Smooth muscle cell (in vitro differentiated cells): ENCODE data around the gene SMAP2. TPM values are rescaled to one million over a fixed set of nuclear protein-coding genes. Genes with fewer than 3 reads are reported as not detected.
"Not testable (repeated sequence)": the region's sequence is repeated elsewhere in the genome, so short reads cannot be mapped to it uniquely, and the experiment has no call there.

ENCODE experiments used
- DNase-seq: peaks from one replicate; lab custom pipeline; 2025; ENCODE audit not compliant: unreplicated experiment; lab: John Stamatoyannopoulos, UW
- H2AFZ ChIP-seq: fragments of 200-600 bp; sonication (generic); 2 replicates; pipeline ENCODE4 v1.6.0; 2016; ENCODE audit warnings: antibody characterized with exemption, low read depth, mild to moderate bottlenecking
- H3F3A ChIP-seq: fragments of 200-600 bp; sonication (generic); 2 replicates; pipeline ENCODE4 v1.6.0; 2017; ENCODE audit warnings: antibody characterized with exemption, low read depth
- H3K27ac ChIP-seq: fragments of 200-600 bp; sonication (generic); 2 replicates; pipeline ENCODE4 v1.5.1; 2016; ENCODE audit warnings: low read depth, mild to moderate bottlenecking
- H3K27me3 ChIP-seq: fragments of 200-600 bp; sonication (generic); 2 replicates; pipeline ENCODE4 v1.6.1; 2016; ENCODE audit warnings: low read depth, mild to moderate bottlenecking
- H3K36me3 ChIP-seq: fragments of 200-600 bp; sonication (generic); 2 replicates; pipeline ENCODE4 v1.5.1; 2016; ENCODE audit warnings: low read depth
- H3K4me1 ChIP-seq: fragments of 200-600 bp; sonication (generic); 2 replicates; pipeline ENCODE4 v1.5.1; 2016; ENCODE audit warnings: low read depth
- H3K4me2 ChIP-seq: fragments of 200-600 bp; sonication (generic); 2 replicates; pipeline ENCODE4 v1.6.0; 2016; ENCODE audit warnings: mild to moderate bottlenecking
- H3K4me3 ChIP-seq: fragments of 200-600 bp; sonication (generic); 2 replicates; pipeline ENCODE4 v1.5.1; 2016; ENCODE audit warnings: mild to moderate bottlenecking
- H3K79me2 ChIP-seq: fragments of 200-600 bp; sonication (generic); 2 replicates; pipeline ENCODE4 v1.6.0; 2016; ENCODE audit warnings: low read depth, mild to moderate bottlenecking
- H3K9ac ChIP-seq: fragments of 200-600 bp; sonication (generic); 2 replicates; pipeline ENCODE4 v1.6.0; 2016; ENCODE audit warnings: low read depth
- H3K9me3 ChIP-seq: fragments of 200-600 bp; sonication (generic); replicated peaks from 2 replicates; pipeline ENCODE4 v1.5.1; 2016; ENCODE audit warnings: low read depth
- H4K20me1 ChIP-seq: fragments of 200-600 bp; sonication (generic); 2 replicates; pipeline ENCODE4 v1.6.0; 2016; ENCODE audit warnings: low read depth
- CTCF ChIP-seq: fragments of 200-600 bp; sonication (generic); IDR thresholded peaks from 2 replicates; pipeline ENCODE4 v1.5.1; 2017; ENCODE audit warnings: borderline replicate concordance, mild to moderate bottlenecking, antibody characterized with exemption; ENCODE audit not compliant: insufficient read depth, poor library complexity, severe bottlenecking
- WGBS: methylation state at CpG from one replicate; pipeline ENCODE4 v1.1.7; 2016; ENCODE audit warnings: low lambda C conversion rate; 5-methylcytosine and 5-hydroxymethylcytosine counted together
- polyA plus RNA-seq: library from polyadenylated mRNA; unstranded; fragments of >200 nt; fragmentation: Nextera tagmentation; extraction: Ambion mirVana; gene quantifications from 2 replicates; pipeline ENCODE4 v1.2.1, GENCODE V29; 2016
- total RNA-seq: library from RNA; depleted of rRNA; stranded (reverse); fragments of >200 nt; gene quantifications from 2 replicates; pipeline ENCODE4 v1.2.3, GENCODE V29; 2014

SMAP2 gene
- total and polyA plus RNA-seq, 2 experiments from 2014 or later, result 18.4 to 29.7 TPM

GRCh38 chr1:40384887-40385286 is 11.4 kb downstream of the SMAP2 start:
- Histone ChIP-seq H3K9ac (no peak overlapping the region), H3K27ac (peak overlapping the region; percentile 85), H3F3A (peaks cover 21% of the 10 kb centered on the region), H2AFZ (no peak overlapping the region), H3K4me2 (peak overlapping the region; percentile 80), H3K36me3 (no peaks in the 10 kb centered on the region), H3K9me3 (no peaks in the 10 kb centered on the region), H3K4me1 (peaks cover 16% of the 10 kb centered on the region), H3K4me3 (no peak overlapping the region), H4K20me1 (peaks cover 83% of the 10 kb centered on the region), H3K27me3 (no peaks in the 10 kb centered on the region), H3K79me2 (peaks cover 50% of the 10 kb centered on the region)
- no peak for TF ChIP-seq CTCF
- 82% methylated on average over 6 of the region's 6 CpGs for WGBS
- no peak for DNase-seq

GRCh38 chr1:40385437-40386358 is 12.2 kb downstream of the SMAP2 start:
- no peaks in the 10 kb centered on the region for H3K27me3 ChIP-seq
- peak overlapping the region; percentile 80 for H3K4me2 ChIP-seq
- H3K4me3 ChIP-seq, result peak overlapping the region; percentile 0
- H2AFZ ChIP-seq, result no peak overlapping the region
- no peaks in the 10 kb centered on the region for H3K9me3 ChIP-seq
- peaks cover 16% of the 10 kb centered on the region for H3K4me1 ChIP-seq
- H3K27ac ChIP-seq, result peak overlapping the region; percentile 85
- peaks cover 44% of the 10 kb centered on the region for H3K79me2 ChIP-seq
- no peak for TF ChIP-seq CTCF
- 28% methylated on average over 6 of the region's 6 CpGs for WGBS
- H3F3A ChIP-seq, result peaks cover 23% of the 10 kb centered on the region
- peaks cover 90% of the 10 kb centered on the region for H4K20me1 ChIP-seq
- no peaks in the 10 kb centered on the region for H3K36me3 ChIP-seq
- no peak for DNase-seq
- peak overlapping the region; percentile 53 for H3K9ac ChIP-seq

GRCh38 chr1:40386359-40386723 is 12.8 kb downstream of the SMAP2 start:
- H3K36me3 ChIP-seq, result no peaks in the 10 kb centered on the region
- 32% methylated on average over 3 of the region's 3 CpGs for WGBS
- H3K4me1 ChIP-seq, result peaks cover 16% of the 10 kb centered on the region
- H4K20me1 ChIP-seq, result peaks cover 90% of the 10 kb centered on the region
- no peaks in the 10 kb centered on the region for H3K9me3 ChIP-seq
- TF ChIP-seq CTCF, result no peak
- peak overlapping the region; percentile 85 for H3K27ac ChIP-seq
- peak overlapping the region; percentile 80 for H3K4me2 ChIP-seq
- H3K4me3 ChIP-seq, result peak overlapping the region; percentile 0
- peaks cover 19% of the 10 kb centered on the region for H3F3A ChIP-seq
- no peak overlapping the region for H2AFZ ChIP-seq
- H3K9ac ChIP-seq, result peak overlapping the region; percentile 53
- peaks cover 43% of the 10 kb centered on the region for H3K79me2 ChIP-seq
- DNase-seq, result no peak
- H3K27me3 ChIP-seq, result no peaks in the 10 kb centered on the region

DNA sequence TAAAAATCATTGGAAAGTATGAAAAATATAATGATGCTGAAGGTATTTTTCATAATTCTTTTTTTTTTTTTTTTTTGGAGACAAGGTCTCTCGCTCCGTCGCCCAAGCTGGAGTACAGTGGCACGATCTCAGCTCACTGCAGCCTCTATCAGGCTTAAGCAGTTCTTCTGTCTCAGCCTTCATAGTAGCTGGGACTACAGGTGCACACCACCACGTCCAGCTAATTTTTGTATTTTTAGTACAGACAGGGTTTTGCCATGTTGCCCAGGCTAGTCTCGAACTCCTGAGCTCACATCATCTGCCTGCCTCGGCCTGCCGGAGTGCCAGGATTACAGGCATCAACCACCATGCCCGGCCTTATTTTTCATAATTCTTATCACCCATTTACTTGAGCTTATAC is 13.3 kb downstream of the SMAP2 start:
- Histone ChIP-seq H3K4me1 (peaks cover 18% of the 10 kb centered on the region), H4K20me1 (peaks cover 91% of the 10 kb centered on the region), H3K79me2 (peaks cover 43% of the 10 kb centered on the region), H3K36me3 (no peaks in the 10 kb centered on the region), H3K9ac (peak overlapping the region; percentile 8), H3K4me2 (peak overlapping the region; percentile 80), H3K27me3 (no peaks in the 10 kb centered on the region), H3K27ac (peak overlapping the region; percentile 85), H3F3A (peaks cover 19% of the 10 kb centered on the region), H3K4me3 (no peak overlapping the region), H3K9me3 (no peaks in the 10 kb centered on the region), H2AFZ (no peak overlapping the region)
- TF ChIP-seq CTCF, result no peak
- 84% methylated on average over 9 of the region's 9 CpGs for WGBS
- DNase-seq, result no peak

DNA sequence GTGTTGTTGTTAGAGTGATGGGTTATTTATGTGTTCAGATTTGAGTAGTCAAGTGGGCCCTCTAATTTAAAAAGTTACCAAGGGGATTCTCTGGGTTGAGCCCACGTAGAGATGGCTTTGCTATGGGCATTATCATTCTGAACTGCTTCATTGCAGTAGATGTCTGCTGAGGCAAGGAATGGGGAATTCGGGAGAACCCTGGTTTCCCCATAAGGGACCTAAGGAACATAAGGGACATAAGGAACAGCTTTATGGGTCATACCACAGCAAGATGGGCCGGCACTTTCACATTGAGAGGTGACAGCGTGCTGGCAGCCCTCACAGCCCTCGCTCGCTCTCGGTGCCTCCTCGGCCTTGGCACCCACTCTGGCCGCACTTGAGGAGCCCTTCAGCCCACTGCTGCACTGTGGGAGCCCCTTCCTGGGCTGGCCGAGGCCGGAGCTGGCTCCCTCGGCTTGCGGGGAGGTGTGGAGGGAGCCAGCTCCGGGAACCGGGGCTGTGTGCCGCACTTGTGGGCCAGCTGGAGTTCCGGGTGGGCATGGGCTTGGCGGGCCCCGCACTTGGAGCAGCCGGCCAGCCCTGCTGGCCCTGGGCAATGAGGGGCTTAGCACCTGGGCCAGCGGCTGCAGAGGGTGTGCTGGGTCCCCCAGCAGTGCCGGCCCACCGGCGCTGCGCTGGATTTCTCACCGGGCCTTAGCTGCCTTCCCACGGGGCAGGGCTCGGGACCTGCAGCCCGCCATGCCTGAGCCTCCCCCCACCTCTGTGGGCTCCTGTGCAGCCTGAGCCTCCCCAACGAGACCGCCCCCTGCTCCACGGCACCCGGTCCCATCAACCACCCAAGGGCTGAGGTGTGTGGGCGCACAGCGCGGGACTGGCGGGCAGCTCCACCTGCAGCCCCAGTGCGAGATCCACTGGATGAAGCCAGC is 14.1 kb downstream of the SMAP2 start:
- not testable (repeated sequence) for H3K9ac ChIP-seq, H3K27me3 ChIP-seq, H3K36me3 ChIP-seq, DNase-seq, H3K4me2 ChIP-seq, H3K4me3 ChIP-seq, H3K27ac ChIP-seq, H2AFZ ChIP-seq, H3K9me3 ChIP-seq
- peaks cover 19% of the 10 kb centered on the region for H3F3A ChIP-seq
- peaks cover 38% of the 10 kb centered on the region for H3K79me2 ChIP-seq
- H3K4me1 ChIP-seq, result peaks cover 21% of the 10 kb centered on the region
- 97% methylated on average over 31 of the region's 38 CpGs for WGBS
- peaks cover 91% of the 10 kb centered on the region for H4K20me1 ChIP-seq
